Nephron (organoid): Measurements from ENCODE around the gene HLA-G.

Source experiments
- H3K27ac Mint-ChIP-seq, 3 experiments: 2 replicates each; pipeline ENCODE4 v1.8.0; 2020; ENCODE audit warnings: mixed read lengths in 3 of 3, mild to moderate bottlenecking in 2 of 3, moderate library complexity in 1 of 3
- H3K27me3 Mint-ChIP-seq: 2 replicates; pipeline ENCODE4 v1.8.0; 2021; ENCODE audit warnings: low read depth, mild to moderate bottlenecking, moderate library complexity, mixed read lengths
- H3K36me3 Mint-ChIP-seq: 2 replicates; pipeline ENCODE4 v1.8.0; 2020; ENCODE audit warnings: low read depth, mixed read lengths
- H3K4me1 Mint-ChIP-seq: 2 replicates; pipeline ENCODE4 v1.8.0; 2020; ENCODE audit warnings: mixed read lengths
- H3K4me3 Mint-ChIP-seq, 3 experiments: 2 replicates each; pipeline ENCODE4 v1.8.0; 2020; ENCODE audit warnings: mild to moderate bottlenecking in 3 of 3, mixed read lengths in 3 of 3, moderate library complexity in 2 of 3
- H3K9me3 Mint-ChIP-seq: 2 replicates; pipeline ENCODE4 v1.8.0; 2020; ENCODE audit warnings: mixed read lengths
- TF ChIP-seq, protein P1 (sequence below), 3 experiments: fragments of 200-600 bp; sonication (generic); IDR thresholded peaks; one replicate each; pipeline ENCODE4 v1.5.0; 2021; ENCODE audit warnings: antibody characterized with exemption in 3 of 3; ENCODE audit not compliant: unreplicated experiment in 3 of 3

HLA-G gene

GRCh38 chr6:29792123-29793035 is 35.2 kb upstream of the HLA-G start:
- Mint-ChIP-seq H3K4me3 (peak overlapping the region; percentile 71 to 78 (median 71)), H3K36me3 (no peaks in the 10 kb centered on the region), H3K9me3 (peaks cover 6% of the 10 kb centered on the region), H3K27ac (no peak overlapping the region), H3K27me3 (peaks cover 85% of the 10 kb centered on the region), H3K4me1 (no peaks in the 10 kb centered on the region)
- TF ChIP-seq, protein P1, sequence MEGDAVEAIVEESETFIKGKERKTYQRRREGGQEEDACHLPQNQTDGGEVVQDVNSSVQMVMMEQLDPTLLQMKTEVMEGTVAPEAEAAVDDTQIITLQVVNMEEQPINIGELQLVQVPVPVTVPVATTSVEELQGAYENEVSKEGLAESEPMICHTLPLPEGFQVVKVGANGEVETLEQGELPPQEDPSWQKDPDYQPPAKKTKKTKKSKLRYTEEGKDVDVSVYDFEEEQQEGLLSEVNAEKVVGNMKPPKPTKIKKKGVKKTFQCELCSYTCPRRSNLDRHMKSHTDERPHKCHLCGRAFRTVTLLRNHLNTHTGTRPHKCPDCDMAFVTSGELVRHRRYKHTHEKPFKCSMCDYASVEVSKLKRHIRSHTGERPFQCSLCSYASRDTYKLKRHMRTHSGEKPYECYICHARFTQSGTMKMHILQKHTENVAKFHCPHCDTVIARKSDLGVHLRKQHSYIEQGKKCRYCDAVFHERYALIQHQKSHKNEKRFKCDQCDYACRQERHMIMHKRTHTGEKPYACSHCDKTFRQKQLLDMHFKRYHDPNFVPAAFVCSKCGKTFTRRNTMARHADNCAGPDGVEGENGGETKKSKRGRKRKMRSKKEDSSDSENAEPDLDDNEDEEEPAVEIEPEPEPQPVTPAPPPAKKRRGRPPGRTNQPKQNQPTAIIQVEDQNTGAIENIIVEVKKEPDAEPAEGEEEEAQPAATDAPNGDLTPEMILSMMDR (IDR thresholded peaks at IDR 0.05; ENCODE audit: unreplicated experiment in 3 of 3): peak; percentile 41 to 54 (median 45)

- Mint-ChIP-seq H3K27me3 (peaks cover 84% of the 10 kb centered on the region), H3K9me3 (peaks cover 4% of the 10 kb centered on the region), H3K27ac (no peak overlapping the region), H3K4me1 (no peaks in the 10 kb centered on the region), H3K4me3 (peak overlapping the region; percentile 71 to 82 (median 78)), H3K36me3 (no peaks in the 10 kb centered on the region)
- TF ChIP-seq, protein P1 (IDR thresholded peaks at IDR 0.05; ENCODE audit: unreplicated experiment in 3 of 3): no peak
These were observed 34.6 kb upstream of the HLA-G start for GRCh38 chr6:29793036-29793356.

- H3K4me3 Mint-ChIP-seq: peak overlapping the region; percentile 8 to 35 (median 10)
- H3K36me3 Mint-ChIP-seq: no peaks in the 10 kb centered on the region
- peaks cover 4% of the 10 kb centered on the region for H3K9me3 Mint-ChIP-seq
- H3K27me3 Mint-ChIP-seq: peaks cover 80% of the 10 kb centered on the region
- TF ChIP-seq, protein P1 (IDR thresholded peaks at IDR 0.05; ENCODE audit: unreplicated experiment in 3 of 3): no peak
- H3K27ac Mint-ChIP-seq: no peak overlapping the region
- H3K4me1 Mint-ChIP-seq: no peaks in the 10 kb centered on the region
These were observed 33.8 kb upstream of the HLA-G start for GRCh38 chr6:29793796-29794195.

- no peaks in the 10 kb centered on the region for H3K4me1 Mint-ChIP-seq
- H3K27me3 Mint-ChIP-seq: peaks cover 65% of the 10 kb centered on the region
- H3K27ac Mint-ChIP-seq: no peak overlapping the region
These were observed 31.6 kb upstream of the HLA-G start for GRCh38 chr6:29796026-29796425.

GRCh38 chr6:29797135-29797534 is 30.5 kb upstream of the HLA-G start:
- Mint-ChIP-seq H3K4me3 (no peak overlapping the region), H3K9me3 (peaks cover 4% of the 10 kb centered on the region), H3K4me1 (no peaks in the 10 kb centered on the region), H3K27me3 (peaks cover 62% of the 10 kb centered on the region), H3K36me3 (no peaks in the 10 kb centered on the region), H3K27ac (no peak overlapping the region)
- TF ChIP-seq, protein P1 (IDR thresholded peaks at IDR 0.05; ENCODE audit: unreplicated experiment in 3 of 3): no peak

More at GRCh38 chr6:29796026-29796425, 31.6 kb upstream of the HLA-G start:
- H3K4me3 Mint-ChIP-seq: no peak overlapping the region
- peaks cover 4% of the 10 kb centered on the region for H3K9me3 Mint-ChIP-seq
- no peaks in the 10 kb centered on the region for H3K36me3 Mint-ChIP-seq
- TF ChIP-seq, protein P1 (IDR thresholded peaks at IDR 0.05; ENCODE audit: unreplicated experiment in 3 of 3): no peak

DNA sequence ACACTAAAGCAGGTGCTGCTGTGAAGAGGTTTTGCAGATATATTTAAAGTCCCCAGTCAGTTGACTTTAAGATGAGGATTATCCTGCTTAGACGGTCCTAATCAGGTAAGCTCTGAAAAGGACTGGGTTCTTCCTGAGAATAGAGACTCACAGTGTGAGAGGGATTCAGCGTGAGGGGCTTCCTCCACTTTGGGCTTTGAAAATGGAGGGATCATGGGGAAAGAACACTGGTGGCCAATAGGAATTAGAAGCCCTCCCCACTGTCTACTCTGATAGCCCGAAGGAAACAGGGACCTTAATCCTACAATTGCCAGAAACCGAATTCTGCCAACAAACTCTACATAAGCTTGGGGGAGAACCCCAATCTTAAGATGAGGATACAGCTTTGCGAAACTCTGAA is 29.7 kb upstream of the HLA-G start:
- TF ChIP-seq, protein P1 (IDR thresholded peaks at IDR 0.05; ENCODE audit: unreplicated experiment in 3 of 3): no peak
- Mint-ChIP-seq H3K36me3 (no peaks in the 10 kb centered on the region), H3K9me3 (peaks cover 4% of the 10 kb centered on the region), H3K27me3 (peaks cover 55% of the 10 kb centered on the region), H3K27ac (no peak overlapping the region), H3K4me3 (no peak overlapping the region), H3K4me1 (no peaks in the 10 kb centered on the region)
